HTERT RPE-1 (cell line): ENCODE results near the gene FPR1.
"Not testable (repeated sequence)": the region's sequence is repeated elsewhere in the genome, so short reads cannot be mapped to it uniquely, and the experiment has no call there.

ENCODE experiments used
- in situ Hi-C: fragments of 300-500 bp; cut with MboI; formaldehyde crosslinking; loops from 4 replicates; pipeline ENCODE4 v1.14.3; 2020; ENCODE audit warnings: low sequenced_read_pairs

FPR1 gene

GRCh38 chr19:51738523-51738922 is 13.2 kb downstream of the FPR1 start:
- in situ Hi-C loops, result not testable (repeated sequence)

GRCh38 chr19:51737924-51738323 is 13.8 kb downstream of the FPR1 start:
- in situ Hi-C loops, result no loop called here

GRCh38 chr19:51737389-51737788 is 14.3 kb downstream of the FPR1 start:
- in situ Hi-C loops, result no loop called here

GRCh38 chr19:51735759-51736449 is 15.8 kb downstream of the FPR1 start:
- in situ Hi-C loops, result no loop called here

GRCh38 chr19:51733742-51734522 is 17.7 kb downstream of the FPR1 start:
- in situ Hi-C loops, result no loop called here

GRCh38 chr19:51729781-51730180 is 21.9 kb downstream of the FPR1 start:
- in situ Hi-C loops, result no loop called here

GRCh38 chr19:51727349-51727880 is 24.3 kb downstream of the FPR1 start:
- in situ Hi-C loops, result no loop called here

GRCh38 chr19:51726049-51726448 is 25.6 kb downstream of the FPR1 start:
- in situ Hi-C loops, result no loop called here

GRCh38 chr19:51724543-51724942 is 27.1 kb downstream of the FPR1 start:
- in situ Hi-C loops, result no loop called here

GRCh38 chr19:51722492-51722891 is 29.2 kb downstream of the FPR1 start:
- in situ Hi-C loops, result no loop called here

GRCh38 chr19:51721905-51722304 is 29.8 kb downstream of the FPR1 start:
- in situ Hi-C loops, result no loop called here

- in situ Hi-C loops, result no loop called here
Observed at GRCh38 chr19:51719251-51719988, 32.3 kb downstream of the FPR1 start.

GRCh38 chr19:51716925-51717324 is 34.8 kb downstream of the FPR1 start:
- in situ Hi-C loops, result no loop called here

- in situ Hi-C loops, result no loop called here
Observed at GRCh38 chr19:51715850-51716249, 35.8 kb downstream of the FPR1 start.

- in situ Hi-C loops, result no loop called here
Observed at GRCh38 chr19:51714848-51715247, 36.8 kb downstream of the FPR1 start.

- in situ Hi-C loops, result no loop called here
Observed at GRCh38 chr19:51713319-51714285, 38.1 kb downstream of the FPR1 start.

GRCh38 chr19:51712461-51713081 is 39.1 kb downstream of the FPR1 start:
- in situ Hi-C loops, result no loop called here

- in situ Hi-C loops, result no loop called here
Observed at GRCh38 chr19:51711702-51712101, 40.0 kb downstream of the FPR1 start.

GRCh38 chr19:51710163-51710562 is 41.5 kb downstream of the FPR1 start:
- in situ Hi-C loops, result no loop called here

GRCh38 chr19:51709575-51709974 is 42.1 kb downstream of the FPR1 start:
- in situ Hi-C loops, result no loop called here
